ENCODE results near the gene PPP1R16B.

DNA sequence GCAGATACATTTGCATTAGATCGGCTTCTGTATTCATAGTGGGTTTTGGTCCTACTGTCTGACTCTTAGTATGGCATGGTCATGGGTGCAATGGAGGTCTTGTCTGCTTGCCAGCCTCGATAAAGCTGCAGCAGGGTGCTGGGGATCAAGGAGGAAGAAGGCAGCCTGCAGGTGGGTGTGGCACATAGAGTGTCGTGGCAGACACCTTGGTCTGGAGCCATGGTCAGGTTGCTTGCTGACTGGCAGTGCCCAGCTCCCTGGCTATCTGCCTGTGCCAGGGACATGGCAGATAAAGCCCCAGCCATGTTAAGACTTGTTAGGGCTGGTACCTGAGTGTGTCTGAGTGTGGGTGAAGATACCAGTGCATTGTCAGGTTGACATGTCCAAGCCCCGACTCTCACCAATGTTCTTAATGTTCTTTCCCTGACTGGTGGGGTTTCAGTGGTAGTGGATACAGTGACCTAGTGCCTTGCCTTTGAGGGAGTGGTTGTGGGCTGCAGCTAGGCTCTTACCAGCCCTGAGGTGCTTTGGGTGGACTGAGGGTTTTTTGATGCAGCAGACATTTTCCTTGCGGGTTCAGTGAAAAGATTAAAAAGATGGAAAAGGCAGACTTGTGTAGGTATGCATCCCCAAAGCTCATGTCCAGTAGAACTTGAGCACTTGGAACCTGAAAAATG lies 122.5 kb downstream of the PPP1R16B start:
- TF ChIP-seq, protein P1, sequence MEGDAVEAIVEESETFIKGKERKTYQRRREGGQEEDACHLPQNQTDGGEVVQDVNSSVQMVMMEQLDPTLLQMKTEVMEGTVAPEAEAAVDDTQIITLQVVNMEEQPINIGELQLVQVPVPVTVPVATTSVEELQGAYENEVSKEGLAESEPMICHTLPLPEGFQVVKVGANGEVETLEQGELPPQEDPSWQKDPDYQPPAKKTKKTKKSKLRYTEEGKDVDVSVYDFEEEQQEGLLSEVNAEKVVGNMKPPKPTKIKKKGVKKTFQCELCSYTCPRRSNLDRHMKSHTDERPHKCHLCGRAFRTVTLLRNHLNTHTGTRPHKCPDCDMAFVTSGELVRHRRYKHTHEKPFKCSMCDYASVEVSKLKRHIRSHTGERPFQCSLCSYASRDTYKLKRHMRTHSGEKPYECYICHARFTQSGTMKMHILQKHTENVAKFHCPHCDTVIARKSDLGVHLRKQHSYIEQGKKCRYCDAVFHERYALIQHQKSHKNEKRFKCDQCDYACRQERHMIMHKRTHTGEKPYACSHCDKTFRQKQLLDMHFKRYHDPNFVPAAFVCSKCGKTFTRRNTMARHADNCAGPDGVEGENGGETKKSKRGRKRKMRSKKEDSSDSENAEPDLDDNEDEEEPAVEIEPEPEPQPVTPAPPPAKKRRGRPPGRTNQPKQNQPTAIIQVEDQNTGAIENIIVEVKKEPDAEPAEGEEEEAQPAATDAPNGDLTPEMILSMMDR (IDR thresholded peaks at IDR 0.05; ENCODE audit: low read depth, low read length): no peak
- TF ChIP-seq EZH2phosphoT487 (IDR thresholded peaks at IDR 0.05; ENCODE audit: low read depth): no peak
